IMR-90 (cell line): ENCODE results near the gene CLEC6A.

Experiments used
- CEBPB ChIP-seq: IDR thresholded peaks from 2 replicates; pipeline ENCODE4 v1.6.1; 2012; ENCODE audit warnings: low read depth, low read length, improper control_type of control experiment
- MAFK ChIP-seq: IDR thresholded peaks from 2 replicates; pipeline ENCODE4 v1.6.1; 2012; ENCODE audit warnings: low read depth, low read length, improper control_type of control experiment
- POLR2A ChIP-seq: IDR thresholded peaks from 2 replicates; pipeline ENCODE4 v1.6.1; 2012; ENCODE audit warnings: mild to moderate bottlenecking, low read depth, low read length
- RAD21 ChIP-seq: IDR thresholded peaks from 2 replicates; pipeline ENCODE4 v1.6.1; 2012; ENCODE audit warnings: low read length, improper control_type of control experiment
- RFX5 ChIP-seq: IDR thresholded peaks from 2 replicates; pipeline ENCODE4 v1.8.0; 2012; ENCODE audit warnings: low read depth, mild to moderate bottlenecking, low read length, moderate library complexity
- TF ChIP-seq, protein P1 (sequence below): conservative IDR thresholded peaks from 2 replicates; pipeline ENCODE4 v1.5.1; 2012; ENCODE audit warnings: mild to moderate bottlenecking, low read depth, low read length, improper control_type of control experiment

DNA sequence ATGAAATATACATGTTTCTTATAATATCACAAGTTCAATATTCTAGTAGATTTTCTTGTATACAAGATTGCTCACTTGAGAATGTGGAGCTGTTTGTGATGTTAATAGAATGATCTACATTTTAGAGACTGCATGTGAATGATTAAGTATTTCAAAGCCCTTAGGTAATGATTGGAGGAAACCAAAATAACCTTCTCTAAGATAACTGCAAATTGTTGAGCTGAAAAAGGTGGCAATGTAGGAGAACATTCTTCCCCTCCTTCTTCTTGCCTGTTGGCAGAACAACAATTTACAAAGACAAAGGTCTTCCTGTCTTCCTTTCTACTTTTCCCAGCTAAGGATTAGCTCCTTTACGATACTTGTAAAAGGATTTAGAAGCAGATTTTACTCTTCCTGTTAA, 2.0 kb upstream of the CLEC6A start:
- TF ChIP-seq, protein P1, sequence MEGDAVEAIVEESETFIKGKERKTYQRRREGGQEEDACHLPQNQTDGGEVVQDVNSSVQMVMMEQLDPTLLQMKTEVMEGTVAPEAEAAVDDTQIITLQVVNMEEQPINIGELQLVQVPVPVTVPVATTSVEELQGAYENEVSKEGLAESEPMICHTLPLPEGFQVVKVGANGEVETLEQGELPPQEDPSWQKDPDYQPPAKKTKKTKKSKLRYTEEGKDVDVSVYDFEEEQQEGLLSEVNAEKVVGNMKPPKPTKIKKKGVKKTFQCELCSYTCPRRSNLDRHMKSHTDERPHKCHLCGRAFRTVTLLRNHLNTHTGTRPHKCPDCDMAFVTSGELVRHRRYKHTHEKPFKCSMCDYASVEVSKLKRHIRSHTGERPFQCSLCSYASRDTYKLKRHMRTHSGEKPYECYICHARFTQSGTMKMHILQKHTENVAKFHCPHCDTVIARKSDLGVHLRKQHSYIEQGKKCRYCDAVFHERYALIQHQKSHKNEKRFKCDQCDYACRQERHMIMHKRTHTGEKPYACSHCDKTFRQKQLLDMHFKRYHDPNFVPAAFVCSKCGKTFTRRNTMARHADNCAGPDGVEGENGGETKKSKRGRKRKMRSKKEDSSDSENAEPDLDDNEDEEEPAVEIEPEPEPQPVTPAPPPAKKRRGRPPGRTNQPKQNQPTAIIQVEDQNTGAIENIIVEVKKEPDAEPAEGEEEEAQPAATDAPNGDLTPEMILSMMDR: no peak
- no peak for TF ChIP-seq RAD21
- no peak for TF ChIP-seq RFX5
- TF ChIP-seq POLR2A: no peak
- TF ChIP-seq MAFK: no peak
- TF ChIP-seq CEBPB: no peak
